ENCODE measurements around the gene SRM.
"Not testable (repeated sequence)": the region's sequence is repeated elsewhere in the genome, so short reads cannot be mapped to it uniquely, and the experiment has no call there.

Gene SRM

GRCh38 chr1:11028018-11028417 is 31.8 kb downstream of the SRM start:
- H3K4me3 ChIP-seq (ENCODE audit: low read depth, low read length): no peak overlapping the region
- no peaks in the 10 kb centered on the region for H3K4me1 ChIP-seq (ENCODE audit: control insufficient read depth, insufficient read depth, low read length)

GRCh38 chr1:11027316-11027715 is 32.5 kb downstream of the SRM start:
- Histone ChIP-seq H3K36me3 (ENCODE audit: control insufficient read depth, insufficient read depth, low read length) (peaks cover 49% of the 10 kb centered on the region), H3K27ac (ENCODE audit: low read depth, low read length) (no peak overlapping the region)

More at GRCh38 chr1:11028018-11028417, 31.8 kb downstream of the SRM start:
- no peak overlapping the region for H3K27ac ChIP-seq (ENCODE audit: low read depth, low read length)
- H3K9ac ChIP-seq (ENCODE audit: low read depth, low read length): no peak overlapping the region
- H3K27me3 ChIP-seq (ENCODE audit: control insufficient read depth, insufficient read depth, low read length): no peaks in the 10 kb centered on the region
- H3K9me3 ChIP-seq (ENCODE audit: control insufficient read depth, insufficient read depth, low read length): no peaks in the 10 kb centered on the region
- peaks cover 43% of the 10 kb centered on the region for H3K36me3 ChIP-seq (ENCODE audit: control insufficient read depth, insufficient read depth, low read length)

GRCh38 chr1:11026903-11027302 is 32.9 kb downstream of the SRM start:
- Histone ChIP-seq H3K4me1 (ENCODE audit: control insufficient read depth, insufficient read depth, low read length) (no peaks in the 10 kb centered on the region), H3K9ac (ENCODE audit: low read depth, low read length) (no peak overlapping the region), H3K27me3 (ENCODE audit: control insufficient read depth, insufficient read depth, low read length) (no peaks in the 10 kb centered on the region), H3K27ac (ENCODE audit: low read depth, low read length) (no peak overlapping the region), H3K36me3 (ENCODE audit: control insufficient read depth, insufficient read depth, low read length) (peaks cover 53% of the 10 kb centered on the region), H3K4me3 (ENCODE audit: low read depth, low read length) (no peak overlapping the region), H3K9me3 (ENCODE audit: control insufficient read depth, insufficient read depth, low read length) (no peaks in the 10 kb centered on the region)

More at GRCh38 chr1:11027316-11027715, 32.5 kb downstream of the SRM start:
- no peaks in the 10 kb centered on the region for H3K4me1 ChIP-seq (ENCODE audit: control insufficient read depth, insufficient read depth, low read length)
- H3K4me3 ChIP-seq (ENCODE audit: low read depth, low read length): no peak overlapping the region
- no peaks in the 10 kb centered on the region for H3K27me3 ChIP-seq (ENCODE audit: control insufficient read depth, insufficient read depth, low read length)
- no peaks in the 10 kb centered on the region for H3K9me3 ChIP-seq (ENCODE audit: control insufficient read depth, insufficient read depth, low read length)
- no peak overlapping the region for H3K9ac ChIP-seq (ENCODE audit: low read depth, low read length)

GRCh38 chr1:11026052-11026451 is 33.8 kb downstream of the SRM start:
- H3K4me3 ChIP-seq (ENCODE audit: low read depth, low read length): no peak overlapping the region
- no peak overlapping the region for H3K27ac ChIP-seq (ENCODE audit: low read depth, low read length)
- peaks cover 62% of the 10 kb centered on the region for H3K36me3 ChIP-seq (ENCODE audit: control insufficient read depth, insufficient read depth, low read length)

GRCh38 chr1:11025618-11026017 is 34.2 kb downstream of the SRM start:
- no peak overlapping the region for H3K4me3 ChIP-seq (ENCODE audit: low read depth, low read length)
- H3K36me3 ChIP-seq (ENCODE audit: control insufficient read depth, insufficient read depth, low read length): peaks cover 66% of the 10 kb centered on the region
- H3K9me3 ChIP-seq (ENCODE audit: control insufficient read depth, insufficient read depth, low read length): no peaks in the 10 kb centered on the region
- no peak overlapping the region for H3K9ac ChIP-seq (ENCODE audit: low read depth, low read length)
- no peaks in the 10 kb centered on the region for H3K4me1 ChIP-seq (ENCODE audit: control insufficient read depth, insufficient read depth, low read length)
- no peaks in the 10 kb centered on the region for H3K27me3 ChIP-seq (ENCODE audit: control insufficient read depth, insufficient read depth, low read length)
- no peak overlapping the region for H3K27ac ChIP-seq (ENCODE audit: low read depth, low read length)

More at GRCh38 chr1:11026052-11026451, 33.8 kb downstream of the SRM start:
- Histone ChIP-seq H3K9ac (ENCODE audit: low read depth, low read length) (no peak overlapping the region), H3K9me3 (ENCODE audit: control insufficient read depth, insufficient read depth, low read length) (no peaks in the 10 kb centered on the region), H3K27me3 (ENCODE audit: control insufficient read depth, insufficient read depth, low read length) (no peaks in the 10 kb centered on the region), H3K4me1 (ENCODE audit: control insufficient read depth, insufficient read depth, low read length) (no peaks in the 10 kb centered on the region)

GRCh38 chr1:11024874-11025203 is 35.0 kb downstream of the SRM start:
- H3K27ac ChIP-seq (ENCODE audit: low read depth, low read length): no peak overlapping the region
- H3K9ac ChIP-seq (ENCODE audit: low read depth, low read length): no peak overlapping the region
- H3K36me3 ChIP-seq (ENCODE audit: control insufficient read depth, insufficient read depth, low read length): peaks cover 74% of the 10 kb centered on the region
- H3K9me3 ChIP-seq (ENCODE audit: control insufficient read depth, insufficient read depth, low read length): no peaks in the 10 kb centered on the region
- H3K4me1 ChIP-seq (ENCODE audit: control insufficient read depth, insufficient read depth, low read length): no peaks in the 10 kb centered on the region
- H3K27me3 ChIP-seq (ENCODE audit: control insufficient read depth, insufficient read depth, low read length): no peaks in the 10 kb centered on the region
- no peak overlapping the region for H3K4me3 ChIP-seq (ENCODE audit: low read depth, low read length)

GRCh38 chr1:11024154-11024873 is 35.5 kb downstream of the SRM start:
- Histone ChIP-seq H3K27me3 (ENCODE audit: control insufficient read depth, insufficient read depth, low read length) (no peaks in the 10 kb centered on the region), H3K4me3 (ENCODE audit: low read depth, low read length) (no peak overlapping the region), H3K27ac (ENCODE audit: low read depth, low read length) (no peak overlapping the region), H3K9ac (ENCODE audit: low read depth, low read length) (no peak overlapping the region), H3K9me3 (ENCODE audit: control insufficient read depth, insufficient read depth, low read length) (no peaks in the 10 kb centered on the region), H3K36me3 (ENCODE audit: control insufficient read depth, insufficient read depth, low read length) (peaks cover 79% of the 10 kb centered on the region), H3K4me1 (ENCODE audit: control insufficient read depth, insufficient read depth, low read length) (no peaks in the 10 kb centered on the region)

- peaks cover 90% of the 10 kb centered on the region for H3K36me3 ChIP-seq (ENCODE audit: control insufficient read depth, insufficient read depth, low read length)
Observed at GRCh38 chr1:11023201-11023600, 36.6 kb downstream of the SRM start.

GRCh38 chr1:11019971-11020370 is 39.8 kb downstream of the SRM start:
- Histone ChIP-seq H3K36me3 (ENCODE audit: control insufficient read depth, insufficient read depth, low read length) (peaks cover 94% of the 10 kb centered on the region), H3K9ac (ENCODE audit: low read depth, low read length) (no peak overlapping the region), H3K9me3 (ENCODE audit: control insufficient read depth, insufficient read depth, low read length) (no peaks in the 10 kb centered on the region), H3K4me1 (ENCODE audit: control insufficient read depth, insufficient read depth, low read length) (no peaks in the 10 kb centered on the region), H3K4me3 (ENCODE audit: low read depth, low read length) (no peak overlapping the region), H3K27me3 (ENCODE audit: control insufficient read depth, insufficient read depth, low read length) (no peaks in the 10 kb centered on the region), H3K27ac (ENCODE audit: low read depth, low read length) (no peak overlapping the region)

More at GRCh38 chr1:11023201-11023600, 36.6 kb downstream of the SRM start:
- no peaks in the 10 kb centered on the region for H3K4me1 ChIP-seq (ENCODE audit: control insufficient read depth, insufficient read depth, low read length)
- H3K9ac ChIP-seq (ENCODE audit: low read depth, low read length): no peak overlapping the region
- no peak overlapping the region for H3K4me3 ChIP-seq (ENCODE audit: low read depth, low read length)
- H3K9me3 ChIP-seq (ENCODE audit: control insufficient read depth, insufficient read depth, low read length): no peaks in the 10 kb centered on the region
- H3K27ac ChIP-seq (ENCODE audit: low read depth, low read length): no peak overlapping the region
- no peaks in the 10 kb centered on the region for H3K27me3 ChIP-seq (ENCODE audit: control insufficient read depth, insufficient read depth, low read length)

GRCh38 chr1:11019358-11019757 is 40.5 kb downstream of the SRM start:
- not testable (repeated sequence) for H3K4me1 ChIP-seq (ENCODE audit: control insufficient read depth, insufficient read depth, low read length); H3K27ac ChIP-seq (ENCODE audit: low read depth, low read length); H3K4me3 ChIP-seq (ENCODE audit: low read depth, low read length); H3K27me3 ChIP-seq (ENCODE audit: control insufficient read depth, insufficient read depth, low read length); H3K9ac ChIP-seq (ENCODE audit: low read depth, low read length); H3K9me3 ChIP-seq (ENCODE audit: control insufficient read depth, insufficient read depth, low read length)
- peaks cover 94% of the 10 kb centered on the region for H3K36me3 ChIP-seq (ENCODE audit: control insufficient read depth, insufficient read depth, low read length)

GRCh38 chr1:11013160-11013531 is 46.7 kb downstream of the SRM start:
- Histone ChIP-seq H3K9ac (ENCODE audit: low read depth, low read length) (peak overlapping the region; percentile 100), H3K27me3 (ENCODE audit: control insufficient read depth, insufficient read depth, low read length) (no peaks in the 10 kb centered on the region), H3K4me3 (ENCODE audit: low read depth, low read length) (peak overlapping the region; percentile 95), H3K27ac (ENCODE audit: low read depth, low read length) (peak overlapping the region; percentile 98), H3K36me3 (ENCODE audit: control insufficient read depth, insufficient read depth, low read length) (peaks cover 44% of the 10 kb centered on the region), H3K9me3 (ENCODE audit: control insufficient read depth, insufficient read depth, low read length) (no peaks in the 10 kb centered on the region), H3K4me1 (ENCODE audit: control insufficient read depth, insufficient read depth, low read length) (peaks cover 10% of the 10 kb centered on the region)

Measured in HUES48 (cell line).